Endodermal cell (in vitro differentiated cells): ENCODE data around the gene COL23A1. TPM values are rescaled to one million over a fixed set of nuclear protein-coding genes. Genes with fewer than 3 reads are reported as not detected.

Experiments used
- DNase-seq: peaks from one replicate; pipeline ENCODE4 v3.0.0-alpha.2; 2017
- H3K27ac ChIP-seq: 2 replicates; pipeline ENCODE4 v1.5.1; 2013; ENCODE audit warnings: mild to moderate bottlenecking, low read depth, low read length, moderate library complexity
- H3K27me3 ChIP-seq: 2 replicates; pipeline ENCODE4 v1.6.1; 2013; ENCODE audit warnings: mild to moderate bottlenecking, low read length, moderate library complexity; ENCODE audit not compliant: insufficient read depth, control insufficient read depth, poor library complexity, severe bottlenecking
- H3K36me3 ChIP-seq: 2 replicates; pipeline ENCODE4 v1.7.0; 2013; ENCODE audit warnings: mild to moderate bottlenecking, low read length, moderate library complexity; ENCODE audit not compliant: control insufficient read depth, insufficient read depth
- H3K4me1 ChIP-seq: one replicate; pipeline ENCODE4 v1.7.0; 2013; ENCODE audit warnings: low read length; ENCODE audit not compliant: control insufficient read depth, insufficient read depth
- H3K4me3 ChIP-seq: 2 replicates; pipeline ENCODE4 v1.5.1; 2013; ENCODE audit warnings: mild to moderate bottlenecking, low read length, moderate library complexity
- H3K9ac ChIP-seq: 2 replicates; pipeline ENCODE4 v1.6.1; 2013; ENCODE audit warnings: mild to moderate bottlenecking, low read length, moderate library complexity; ENCODE audit not compliant: poor library complexity, severe bottlenecking; ENCODE audit errors: extremely low read depth
- H3K9me3 ChIP-seq: 2 replicates; pipeline ENCODE4 v1.6.1; 2013; ENCODE audit warnings: mild to moderate bottlenecking, low read length, moderate library complexity; ENCODE audit not compliant: control insufficient read depth
- H3K27ac Mint-ChIP-seq: 2 replicates; pipeline ENCODE4 v1.8.0; 2020; ENCODE audit warnings: mixed read lengths
- H3K27me3 Mint-ChIP-seq: 2 replicates; pipeline ENCODE4 v1.8.0; 2021; ENCODE audit warnings: mild to moderate bottlenecking, mixed read lengths; ENCODE audit not compliant: insufficient read depth
- H3K36me3 Mint-ChIP-seq: 2 replicates; pipeline ENCODE4 v1.8.0; 2020; ENCODE audit warnings: low read depth, mixed read lengths
- H3K4me1 Mint-ChIP-seq: 2 replicates; pipeline ENCODE4 v1.8.0; 2020; ENCODE audit warnings: mixed read lengths
- H3K4me3 Mint-ChIP-seq: 2 replicates; pipeline ENCODE4 v1.8.0; 2020; ENCODE audit warnings: mild to moderate bottlenecking, moderate library complexity, mixed read lengths
- H3K9me3 Mint-ChIP-seq: 2 replicates; pipeline ENCODE4 v1.8.0; 2020; ENCODE audit warnings: mild to moderate bottlenecking, mixed read lengths
- CTCF ChIP-seq: fragments of 200-600 bp; sonication (generic); conservative IDR thresholded peaks from 2 replicates; pipeline ENCODE4 v1.5.0; 2021; ENCODE audit warnings: antibody characterized with exemption, mild to moderate bottlenecking
- WGBS, 2 experiments: methylation state at CpG; one replicate each; pipeline versions ENCODE4 v1.1.5 to v1.1.7; 2013; ENCODE audit warnings: missing lambda C conversion rate in 2 of 2, mixed read lengths in 1 of 2; ENCODE audit not compliant: insufficient coverage in 1 of 2, insufficient read length in 1 of 2; 5-methylcytosine and 5-hydroxymethylcytosine counted together
- total RNA-seq, 2 donors: library from RNA; stranded (reverse); fragmentation: NEBNext Ultra II Directional in 1 of 2; extraction: Animal tissue kit (Norgen Biotek cat#: 25700) in 1 of 2; gene quantifications; 2 replicates in 1 of 2; 3 replicates in 1 of 2; pipeline ENCODE4 v1.2.1, GENCODE V29; 2021

COL23A1 gene
- total RNA-seq, 2 donors from 2014 or later, result 50.2 to 71.3 TPM

DNA sequence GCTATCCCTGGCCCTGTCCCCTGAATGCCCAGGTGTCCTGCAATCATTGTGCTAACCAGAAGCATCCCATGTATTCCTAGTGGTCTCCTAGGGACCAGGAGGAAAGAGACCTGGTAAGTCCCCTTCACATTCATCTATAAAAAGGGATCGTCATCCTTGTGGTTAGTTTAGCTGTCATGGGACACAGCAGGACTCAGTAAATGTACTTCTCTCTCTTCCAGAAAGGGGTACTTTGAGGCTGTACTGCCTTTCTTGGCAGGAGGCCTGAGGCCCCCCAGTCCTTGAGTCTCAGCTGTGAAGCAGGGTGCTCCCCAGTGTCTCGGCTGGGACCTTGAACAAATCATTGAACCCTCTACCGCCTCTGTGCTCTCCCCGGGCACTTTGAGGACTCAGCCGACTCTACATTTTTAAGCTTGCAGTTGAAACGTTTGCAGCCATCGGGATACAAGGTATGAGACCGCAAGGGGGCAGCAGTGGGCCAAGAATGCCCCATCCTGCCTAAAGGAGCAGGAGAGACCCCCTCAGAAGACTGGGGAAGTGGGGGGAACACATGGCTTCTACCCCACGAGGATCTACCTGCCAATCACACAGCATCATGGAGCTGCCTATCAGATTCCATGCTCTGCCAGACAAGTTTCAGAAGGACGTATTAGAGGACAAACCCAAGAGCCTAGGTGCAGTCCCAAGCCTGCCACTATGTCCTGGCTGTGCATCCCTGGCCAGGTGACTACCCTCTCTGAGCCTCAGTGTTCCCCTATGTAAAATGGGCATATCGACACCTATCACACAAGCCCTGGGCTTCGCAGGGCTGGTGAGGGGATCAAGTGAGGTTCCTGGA lies 355.2 kb downstream of the COL23A1 start:
- no peak overlapping the region for H3K27ac Mint-ChIP-seq
- H3K27ac ChIP-seq, result no peak overlapping the region
- no peaks in the 10 kb centered on the region for H3K27me3 Mint-ChIP-seq
- H3K9ac ChIP-seq, result no peak overlapping the region
- peak; percentile 93 for TF ChIP-seq CTCF
- H3K36me3 Mint-ChIP-seq, result peaks cover 14% of the 10 kb centered on the region
- no peaks in the 10 kb centered on the region for H3K27me3 ChIP-seq
- H3K4me1 ChIP-seq, result peaks cover 6% of the 10 kb centered on the region
- H3K4me3 Mint-ChIP-seq, result no peak overlapping the region
- H3K9me3 Mint-ChIP-seq, result no peaks in the 10 kb centered on the region
- H3K9me3 ChIP-seq, result no peaks in the 10 kb centered on the region
- DNase-seq, result peak; percentile 95
- H3K36me3 ChIP-seq, result peaks cover 12% of the 10 kb centered on the region
- WGBS, 2 experiments, result 18 to 45% methylated on average over 8 to 12 of the region's 12 CpGs
- no peak overlapping the region for H3K4me3 ChIP-seq
- H3K4me1 Mint-ChIP-seq, result peaks cover 14% of the 10 kb centered on the region

- H3K36me3 Mint-ChIP-seq, result peaks cover 20% of the 10 kb centered on the region
- H3K27me3 Mint-ChIP-seq, result no peaks in the 10 kb centered on the region
- Histone ChIP-seq H3K4me1 (peaks cover 6% of the 10 kb centered on the region), H3K4me3 (no peak overlapping the region), H3K36me3 (peaks cover 19% of the 10 kb centered on the region), H3K27me3 (no peaks in the 10 kb centered on the region), H3K9me3 (no peaks in the 10 kb centered on the region), H3K27ac (no peak overlapping the region), H3K9ac (no peak overlapping the region)
- 90 to 100% methylated on average over 1 to 7 of the region's 7 CpGs for WGBS, 2 experiments
- H3K4me3 Mint-ChIP-seq, result no peak overlapping the region
- TF ChIP-seq CTCF, result no peak
- H3K4me1 Mint-ChIP-seq, result peaks cover 14% of the 10 kb centered on the region
- H3K27ac Mint-ChIP-seq, result no peak overlapping the region
- no peak for DNase-seq
- H3K9me3 Mint-ChIP-seq, result no peaks in the 10 kb centered on the region
Measured at GRCh38 chr5:178234121-178234749, 356.0 kb downstream of the COL23A1 start.

- Mint-ChIP-seq H3K27me3 (no peaks in the 10 kb centered on the region), H3K27ac (peak overlapping the region; percentile 26), H3K4me3 (peak overlapping the region; percentile 71), H3K9me3 (no peaks in the 10 kb centered on the region), H3K36me3 (peaks cover 33% of the 10 kb centered on the region), H3K4me1 (peaks cover 14% of the 10 kb centered on the region)
- peak overlapping the region; percentile 22 for H3K27ac ChIP-seq
- H3K4me1 ChIP-seq, result peaks cover 6% of the 10 kb centered on the region
- H3K9me3 ChIP-seq, result peaks cover 2% of the 10 kb centered on the region
- no peak for DNase-seq
- no peak for TF ChIP-seq CTCF
- WGBS, 2 experiments, result 70 to 79% methylated on average over 10 to 11 of the region's 11 CpGs
- no peaks in the 10 kb centered on the region for H3K27me3 ChIP-seq
- peak overlapping the region; percentile 87 for H3K4me3 ChIP-seq
- H3K36me3 ChIP-seq, result peaks cover 32% of the 10 kb centered on the region
- H3K9ac ChIP-seq, result no peak overlapping the region
Measured at GRCh38 chr5:178232920-178233429, 357.2 kb downstream of the COL23A1 start.
